WTC11 (cell line): ENCODE measurements around the gene CPNE7. TPM values are rescaled to one million over a fixed set of nuclear protein-coding genes. Genes with fewer than 3 reads are reported as not detected.

ENCODE experiments used
- ATAC-seq: fragments of 200-7000 bp; cut with Tn5 transposase; 2 replicates; pipeline ENCODE4 v1.10.0; 2021; ENCODE audit warnings: mild to moderate bottlenecking, moderate library complexity
- CTCF ChIA-PET: fragments of 300-600 bp; sonication (Branson Sonifier 250); formaldehyde crosslinking; loops from one replicate; lab custom pipeline; 2021; ENCODE audit warnings: antibody characterized with exemption; lab: Charles Lee
- POLR2A ChIA-PET: fragments of 350-600 bp; sonication (Branson Sonifier 250); formaldehyde crosslinking; loops from one replicate; lab custom pipeline; 2021; ENCODE audit warnings: antibody characterized with exemption; lab: Charles Lee
- DNase-seq: peaks from one replicate; pipeline ENCODE4 v3.0.0; 2021; ENCODE audit warnings: low spot score
- H3K27ac Mint-ChIP-seq: 2 replicates; pipeline ENCODE4 v1.8.0; 2021; ENCODE audit warnings: mixed read lengths
- H3K27me3 Mint-ChIP-seq: 2 replicates; pipeline ENCODE4 v1.8.0; 2021; ENCODE audit warnings: low read depth, mild to moderate bottlenecking, moderate library complexity, mixed read lengths
- H3K36me3 Mint-ChIP-seq: 2 replicates; pipeline ENCODE4 v1.8.0; 2021; ENCODE audit warnings: mixed read lengths
- H3K4me1 Mint-ChIP-seq: 2 replicates; pipeline ENCODE4 v1.8.0; 2022; ENCODE audit warnings: mixed read lengths
- H3K4me3 Mint-ChIP-seq: 2 replicates; pipeline ENCODE4 v1.8.0; 2021; ENCODE audit warnings: mild to moderate bottlenecking, moderate library complexity, mixed read lengths
- H3K9me3 Mint-ChIP-seq: 2 replicates; pipeline ENCODE4 v1.8.0; 2021; ENCODE audit warnings: mixed read lengths
- ESRRA ChIP-seq: sonication (generic); formaldehyde crosslinking; IDR thresholded peaks from 2 replicates; pipeline ENCODE4 v1.8.1; 2022; ENCODE audit warnings: mild to moderate bottlenecking, missing genetic modification reagents, borderline replicate concordance
- NFATC4 ChIP-seq: fragments of 250-450 bp; sonication (Bioruptor Pico); IDR thresholded peaks from 2 replicates; pipeline ENCODE4 v1.9.0; 2021; ENCODE audit warnings: mild to moderate bottlenecking
- RELA ChIP-seq: sonication (generic); formaldehyde crosslinking; IDR thresholded peaks from 2 replicates; pipeline ENCODE4 v1.8.1; 2022; ENCODE audit warnings: missing genetic modification reagents, mild to moderate bottlenecking, borderline replicate concordance
- SMAD3 ChIP-seq: sonication (generic); formaldehyde crosslinking; IDR thresholded peaks from 2 replicates; pipeline ENCODE4 v1.8.0; 2022; ENCODE audit warnings: missing genetic modification reagents, mild to moderate bottlenecking, borderline replicate concordance
- SOX15 ChIP-seq: fragments of 250-450 bp; sonication (Bioruptor Pico); IDR thresholded peaks from 2 replicates; pipeline ENCODE4 v1.9.0; 2021; ENCODE audit warnings: mild to moderate bottlenecking
- SP1 ChIP-seq: sonication (generic); formaldehyde crosslinking; conservative IDR thresholded peaks from 2 replicates; pipeline ENCODE4 v1.8.1; 2022; ENCODE audit warnings: missing genetic modification reagents
- TCF7 ChIP-seq: sonication (generic); formaldehyde crosslinking; IDR thresholded peaks from 2 replicates; pipeline ENCODE4 v1.8.0; 2022; ENCODE audit warnings: mild to moderate bottlenecking, low read depth, missing genetic modification reagents, moderate library complexity
- TEAD1 ChIP-seq: sonication (generic); formaldehyde crosslinking; IDR thresholded peaks from 2 replicates; pipeline ENCODE4 v1.8.0; 2022; ENCODE audit warnings: mild to moderate bottlenecking, missing genetic modification reagents
- TP53 ChIP-seq: sonication (generic); formaldehyde crosslinking; IDR thresholded peaks from 2 replicates; pipeline ENCODE4 v1.8.1; 2023; ENCODE audit warnings: mild to moderate bottlenecking, missing genetic modification reagents
- ZNF396 ChIP-seq: fragments of 250-450 bp; sonication (Bioruptor Pico); IDR thresholded peaks from 2 replicates; pipeline ENCODE4 v1.8.0; 2021; ENCODE audit warnings: mild to moderate bottlenecking, moderate library complexity, borderline replicate concordance
- ZNF416 ChIP-seq: fragments of 250-450 bp; sonication (Bioruptor Pico); IDR thresholded peaks from 2 replicates; pipeline ENCODE4 v1.9.0; 2021; ENCODE audit warnings: mild to moderate bottlenecking, inconsistent platforms
- total RNA-seq: library from RNA; stranded (reverse); gene quantifications from 3 replicates; pipeline ENCODE4 v1.2.3, GENCODE V29; 2021
- TF ChIP-seq, protein P1 (sequence below): fragments of 250-450 bp; sonication (Bioruptor Pico); IDR thresholded peaks from 2 replicates; pipeline ENCODE4 v2.1.2; 2022; ENCODE audit warnings: mild to moderate bottlenecking, moderate library complexity
- TF ChIP-seq, protein P2 (sequence below): sonication (generic); formaldehyde crosslinking; IDR thresholded peaks from 2 replicates; pipeline ENCODE4 v1.8.1; 2023; ENCODE audit warnings: mild to moderate bottlenecking, missing genetic modification reagents, moderate library complexity
- TF ChIP-seq, protein P3 (sequence below): sonication (generic); formaldehyde crosslinking; IDR thresholded peaks from 2 replicates; pipeline ENCODE4 v1.8.0; 2022; ENCODE audit warnings: mild to moderate bottlenecking, missing genetic modification reagents
- TF ChIP-seq, protein P4 (sequence below): sonication (generic); formaldehyde crosslinking; IDR thresholded peaks from 2 replicates; pipeline ENCODE4 v1.8.0; 2022; ENCODE audit warnings: mild to moderate bottlenecking, missing genetic modification reagents
- TF ChIP-seq, protein P5 (sequence below): fragments of 250-450 bp; sonication (Bioruptor Pico); IDR thresholded peaks from 2 replicates; pipeline ENCODE4 v1.9.0; 2021; ENCODE audit warnings: mild to moderate bottlenecking
- TF ChIP-seq, protein P6 (sequence below): sonication (generic); formaldehyde crosslinking; IDR thresholded peaks from 2 replicates; pipeline ENCODE4 v1.8.0; 2022; ENCODE audit warnings: mild to moderate bottlenecking, missing genetic modification reagents
- TF ChIP-seq, protein P7 (sequence below): fragments of 250-450 bp; sonication (Bioruptor Pico); IDR thresholded peaks from 2 replicates; pipeline ENCODE4 v1.9.0; 2021; ENCODE audit warnings: mild to moderate bottlenecking, borderline replicate concordance
- TF ChIP-seq, protein P8 (sequence below): sonication (generic); formaldehyde crosslinking; IDR thresholded peaks from 2 replicates; pipeline ENCODE4 v1.8.1; 2023; ENCODE audit warnings: mild to moderate bottlenecking, moderate library complexity, missing genetic modification reagents

Gene CPNE7
- total RNA-seq, 1 experiment from 2014 or later, result 42.6 TPM

DNA sequence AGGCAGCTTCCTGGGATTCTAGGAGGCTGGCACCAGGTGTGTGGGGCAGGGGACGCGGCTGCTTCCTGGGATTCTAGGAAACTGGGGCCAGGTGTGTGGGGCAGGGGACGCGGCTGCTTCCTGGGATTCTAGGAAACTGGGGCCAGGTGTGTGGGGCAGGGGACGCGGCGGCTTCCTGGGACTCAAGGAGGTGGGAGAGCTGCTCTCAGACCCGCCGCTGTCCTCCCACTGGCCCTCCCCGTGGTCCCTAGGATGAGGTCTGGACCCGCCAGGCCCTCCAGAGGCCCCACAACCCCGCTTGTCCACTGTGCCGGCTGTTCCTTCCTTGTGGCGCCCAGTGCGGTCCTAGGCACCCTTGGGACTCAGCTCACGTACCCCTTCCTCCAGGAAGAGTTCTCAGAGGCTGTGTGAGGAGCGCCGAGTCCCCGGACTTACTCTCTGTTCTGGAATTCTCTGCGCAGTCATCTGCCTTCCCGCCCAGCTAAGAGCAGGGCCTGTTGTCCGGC is 38.4 kb downstream of the CPNE7 start (continued):
- TF ChIP-seq SMAD3 (CRISPR knock-in tag) (no peak), SOX15 (CRISPR knock-in tag) (no peak)
- TF ChIP-seq, protein P1, sequence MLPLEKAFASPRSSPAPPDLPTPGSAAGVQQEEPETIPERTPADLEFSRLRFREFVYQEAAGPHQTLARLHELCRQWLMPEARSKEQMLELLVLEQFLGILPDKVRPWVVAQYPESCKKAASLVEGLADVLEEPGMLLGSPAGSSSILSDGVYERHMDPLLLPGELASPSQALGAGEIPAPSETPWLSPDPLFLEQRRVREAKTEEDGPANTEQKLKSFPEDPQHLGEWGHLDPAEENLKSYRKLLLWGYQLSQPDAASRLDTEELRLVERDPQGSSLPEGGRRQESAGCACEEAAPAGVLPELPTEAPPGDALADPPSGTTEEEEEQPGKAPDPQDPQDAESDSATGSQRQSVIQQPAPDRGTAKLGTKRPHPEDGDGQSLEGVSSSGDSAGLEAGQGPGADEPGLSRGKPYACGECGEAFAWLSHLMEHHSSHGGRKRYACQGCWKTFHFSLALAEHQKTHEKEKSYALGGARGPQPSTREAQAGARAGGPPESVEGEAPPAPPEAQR (CRISPR knock-in tag), result no peak
- TF ChIP-seq, protein P2, sequence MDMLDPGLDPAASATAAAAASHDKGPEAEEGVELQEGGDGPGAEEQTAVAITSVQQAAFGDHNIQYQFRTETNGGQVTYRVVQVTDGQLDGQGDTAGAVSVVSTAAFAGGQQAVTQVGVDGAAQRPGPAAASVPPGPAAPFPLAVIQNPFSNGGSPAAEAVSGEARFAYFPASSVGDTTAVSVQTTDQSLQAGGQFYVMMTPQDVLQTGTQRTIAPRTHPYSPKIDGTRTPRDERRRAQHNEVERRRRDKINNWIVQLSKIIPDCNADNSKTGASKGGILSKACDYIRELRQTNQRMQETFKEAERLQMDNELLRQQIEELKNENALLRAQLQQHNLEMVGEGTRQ (CRISPR knock-in tag), result no peak

DNA sequence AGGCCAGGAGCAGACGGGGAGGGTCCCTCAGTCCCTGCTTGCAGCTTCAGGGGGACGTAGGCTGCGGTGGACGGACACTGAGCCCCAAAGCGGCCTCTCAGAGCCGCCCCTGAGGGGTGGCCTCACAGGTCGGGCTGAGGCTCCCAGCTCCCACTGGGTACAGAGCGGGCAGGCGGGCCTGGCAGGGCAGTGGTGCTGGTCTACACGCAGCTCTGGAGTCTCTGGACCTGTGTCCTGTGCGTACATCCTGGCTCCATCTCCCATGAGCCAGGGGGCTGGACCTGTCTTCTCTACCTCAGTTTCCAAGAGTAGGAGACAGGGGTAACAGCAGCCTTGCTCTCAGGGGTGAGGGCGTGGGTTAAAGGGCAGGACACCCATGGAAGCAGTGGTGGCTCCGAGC is 39.6 kb downstream of the CPNE7 start:
- ATAC-seq, result no peak
- H3K27ac Mint-ChIP-seq, result no peak overlapping the region
- H3K4me3 Mint-ChIP-seq, result no peak overlapping the region
- POLR2A ChIA-PET, result interaction anchor here (1.4 kb wide), 1 partner anchor 15 kb away, joined by 3 read pairs; no protein-coding TSS in a partner anchor
- no peaks in the 10 kb centered on the region for H3K36me3 Mint-ChIP-seq
- H3K9me3 Mint-ChIP-seq, result peaks cover 5% of the 10 kb centered on the region
- DNase-seq, result no peak
- TF ChIP-seq, protein P3, sequence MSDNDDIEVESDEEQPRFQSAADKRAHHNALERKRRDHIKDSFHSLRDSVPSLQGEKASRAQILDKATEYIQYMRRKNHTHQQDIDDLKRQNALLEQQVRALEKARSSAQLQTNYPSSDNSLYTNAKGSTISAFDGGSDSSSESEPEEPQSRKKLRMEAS (CRISPR knock-in tag), result no peak
- TF ChIP-seq, protein P4, sequence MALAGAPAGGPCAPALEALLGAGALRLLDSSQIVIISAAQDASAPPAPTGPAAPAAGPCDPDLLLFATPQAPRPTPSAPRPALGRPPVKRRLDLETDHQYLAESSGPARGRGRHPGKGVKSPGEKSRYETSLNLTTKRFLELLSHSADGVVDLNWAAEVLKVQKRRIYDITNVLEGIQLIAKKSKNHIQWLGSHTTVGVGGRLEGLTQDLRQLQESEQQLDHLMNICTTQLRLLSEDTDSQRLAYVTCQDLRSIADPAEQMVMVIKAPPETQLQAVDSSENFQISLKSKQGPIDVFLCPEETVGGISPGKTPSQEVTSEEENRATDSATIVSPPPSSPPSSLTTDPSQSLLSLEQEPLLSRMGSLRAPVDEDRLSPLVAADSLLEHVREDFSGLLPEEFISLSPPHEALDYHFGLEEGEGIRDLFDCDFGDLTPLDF (CRISPR knock-in tag), result no peak
- TF ChIP-seq ESRRA (CRISPR knock-in tag) (no peak), TP53 (CRISPR knock-in tag) (no peak), NFATC4 (CRISPR knock-in tag) (no peak), SP1 (CRISPR knock-in tag) (no peak), TEAD1 (CRISPR knock-in tag) (no peak), TCF7 (CRISPR knock-in tag) (no peak), SOX15 (CRISPR knock-in tag) (no peak), RELA (no peak)
- TF ChIP-seq, all 79 proteins: peak for 0
- peaks cover 15% of the 10 kb centered on the region for H3K4me1 Mint-ChIP-seq
- CTCF ChIA-PET, result interaction anchor here (0.6 to 6.2 kb wide), 17 partner anchors 8 to 710 kb away, joined by 3 to 79 read pairs (median 4); no protein-coding TSS in a partner anchor
- H3K27me3 Mint-ChIP-seq, result no peaks in the 10 kb centered on the region

DNA sequence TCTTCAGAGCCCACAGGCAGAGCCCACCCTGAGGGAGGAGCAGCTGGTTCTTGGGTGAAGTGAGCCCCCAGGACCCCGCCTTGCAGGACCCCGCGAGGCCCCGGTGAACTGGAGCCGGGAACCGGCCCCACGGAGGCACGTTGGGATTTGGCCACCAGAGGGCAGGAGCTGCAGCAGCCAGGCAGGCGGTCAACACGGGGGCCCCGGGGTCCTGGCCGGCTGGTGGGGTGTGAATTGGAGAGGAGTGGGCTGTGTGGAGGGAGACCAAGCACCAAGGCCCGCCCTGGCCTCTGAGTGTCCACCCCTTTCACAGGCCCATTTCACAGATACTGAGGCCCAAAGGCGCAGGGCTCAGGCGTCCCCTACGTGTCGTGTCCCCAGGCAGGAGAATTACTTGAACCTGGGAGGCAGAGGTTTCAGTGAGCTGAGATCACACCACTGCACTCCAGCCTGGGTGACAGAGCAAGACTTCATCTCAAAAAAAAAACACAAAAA is 40.1 kb downstream of the CPNE7 start:
- no peak overlapping the region for H3K27ac Mint-ChIP-seq
- no peaks in the 10 kb centered on the region for H3K36me3 Mint-ChIP-seq
- no peaks in the 10 kb centered on the region for H3K27me3 Mint-ChIP-seq
- peaks cover 17% of the 10 kb centered on the region for H3K4me1 Mint-ChIP-seq
- peak; percentile 69 for ATAC-seq
- ChIA-PET POLR2A (no interaction called here), CTCF (interaction anchor here (0.6 to 6.2 kb wide), 24 partner anchors 8 to 710 kb away, joined by 3 to 79 read pairs (median 3); no protein-coding TSS in a partner anchor)
- peaks cover 5% of the 10 kb centered on the region for H3K9me3 Mint-ChIP-seq
- DNase-seq, result peak; percentile 79
- no peak overlapping the region for H3K4me3 Mint-ChIP-seq
- TF ChIP-seq, protein P5, sequence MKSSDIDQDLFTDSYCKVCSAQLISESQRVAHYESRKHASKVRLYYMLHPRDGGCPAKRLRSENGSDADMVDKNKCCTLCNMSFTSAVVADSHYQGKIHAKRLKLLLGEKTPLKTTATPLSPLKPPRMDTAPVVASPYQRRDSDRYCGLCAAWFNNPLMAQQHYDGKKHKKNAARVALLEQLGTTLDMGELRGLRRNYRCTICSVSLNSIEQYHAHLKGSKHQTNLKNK (CRISPR knock-in tag), result no peak
- TF ChIP-seq, protein P6, sequence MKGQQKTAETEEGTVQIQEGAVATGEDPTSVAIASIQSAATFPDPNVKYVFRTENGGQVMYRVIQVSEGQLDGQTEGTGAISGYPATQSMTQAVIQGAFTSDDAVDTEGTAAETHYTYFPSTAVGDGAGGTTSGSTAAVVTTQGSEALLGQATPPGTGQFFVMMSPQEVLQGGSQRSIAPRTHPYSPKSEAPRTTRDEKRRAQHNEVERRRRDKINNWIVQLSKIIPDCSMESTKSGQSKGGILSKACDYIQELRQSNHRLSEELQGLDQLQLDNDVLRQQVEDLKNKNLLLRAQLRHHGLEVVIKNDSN (CRISPR knock-in tag), result no peak
- TF ChIP-seq, protein P7, sequence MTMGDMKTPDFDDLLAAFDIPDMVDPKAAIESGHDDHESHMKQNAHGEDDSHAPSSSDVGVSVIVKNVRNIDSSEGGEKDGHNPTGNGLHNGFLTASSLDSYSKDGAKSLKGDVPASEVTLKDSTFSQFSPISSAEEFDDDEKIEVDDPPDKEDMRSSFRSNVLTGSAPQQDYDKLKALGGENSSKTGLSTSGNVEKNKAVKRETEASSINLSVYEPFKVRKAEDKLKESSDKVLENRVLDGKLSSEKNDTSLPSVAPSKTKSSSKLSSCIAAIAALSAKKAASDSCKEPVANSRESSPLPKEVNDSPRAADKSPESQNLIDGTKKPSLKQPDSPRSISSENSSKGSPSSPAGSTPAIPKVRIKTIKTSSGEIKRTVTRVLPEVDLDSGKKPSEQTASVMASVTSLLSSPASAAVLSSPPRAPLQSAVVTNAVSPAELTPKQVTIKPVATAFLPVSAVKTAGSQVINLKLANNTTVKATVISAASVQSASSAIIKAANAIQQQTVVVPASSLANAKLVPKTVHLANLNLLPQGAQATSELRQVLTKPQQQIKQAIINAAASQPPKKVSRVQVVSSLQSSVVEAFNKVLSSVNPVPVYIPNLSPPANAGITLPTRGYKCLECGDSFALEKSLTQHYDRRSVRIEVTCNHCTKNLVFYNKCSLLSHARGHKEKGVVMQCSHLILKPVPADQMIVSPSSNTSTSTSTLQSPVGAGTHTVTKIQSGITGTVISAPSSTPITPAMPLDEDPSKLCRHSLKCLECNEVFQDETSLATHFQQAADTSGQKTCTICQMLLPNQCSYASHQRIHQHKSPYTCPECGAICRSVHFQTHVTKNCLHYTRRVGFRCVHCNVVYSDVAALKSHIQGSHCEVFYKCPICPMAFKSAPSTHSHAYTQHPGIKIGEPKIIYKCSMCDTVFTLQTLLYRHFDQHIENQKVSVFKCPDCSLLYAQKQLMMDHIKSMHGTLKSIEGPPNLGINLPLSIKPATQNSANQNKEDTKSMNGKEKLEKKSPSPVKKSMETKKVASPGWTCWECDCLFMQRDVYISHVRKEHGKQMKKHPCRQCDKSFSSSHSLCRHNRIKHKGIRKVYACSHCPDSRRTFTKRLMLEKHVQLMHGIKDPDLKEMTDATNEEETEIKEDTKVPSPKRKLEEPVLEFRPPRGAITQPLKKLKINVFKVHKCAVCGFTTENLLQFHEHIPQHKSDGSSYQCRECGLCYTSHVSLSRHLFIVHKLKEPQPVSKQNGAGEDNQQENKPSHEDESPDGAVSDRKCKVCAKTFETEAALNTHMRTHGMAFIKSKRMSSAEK (CRISPR knock-in tag), result no peak
- no peak for TF ChIP-seq ZNF396 (CRISPR knock-in tag)
- TF ChIP-seq, protein P8, sequence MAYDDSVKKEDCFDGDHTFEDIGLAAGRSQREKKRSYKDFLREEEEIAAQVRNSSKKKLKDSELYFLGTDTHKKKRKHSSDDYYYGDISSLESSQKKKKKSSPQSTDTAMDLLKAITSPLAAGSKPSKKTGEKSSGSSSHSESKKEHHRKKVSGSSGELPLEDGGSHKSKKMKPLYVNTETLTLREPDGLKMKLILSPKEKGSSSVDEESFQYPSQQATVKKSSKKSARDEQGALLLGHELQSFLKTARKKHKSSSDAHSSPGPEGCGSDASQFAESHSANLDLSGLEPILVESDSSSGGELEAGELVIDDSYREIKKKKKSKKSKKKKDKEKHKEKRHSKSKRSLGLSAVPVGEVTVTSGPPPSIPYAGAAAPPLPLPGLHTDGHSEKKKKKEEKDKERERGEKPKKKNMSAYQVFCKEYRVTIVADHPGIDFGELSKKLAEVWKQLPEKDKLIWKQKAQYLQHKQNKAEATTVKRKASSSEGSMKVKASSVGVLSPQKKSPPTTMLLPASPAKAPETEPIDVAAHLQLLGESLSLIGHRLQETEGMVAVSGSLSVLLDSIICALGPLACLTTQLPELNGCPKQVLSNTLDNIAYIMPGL, result peak; percentile 51; the same call in 1 of the 2 replicates
- TF ChIP-seq ZNF416 (CRISPR knock-in tag), result no peak
